ENCODE measurements around the gene HSF2BP. TPM values are rescaled to one million over a fixed set of nuclear protein-coding genes. Genes with fewer than 3 reads are reported as not detected.
"Not testable (repeated sequence)": the region's sequence is repeated elsewhere in the genome, so short reads cannot be mapped to it uniquely, and the experiment has no call there.

Gene HSF2BP
- total RNA-seq, 1 donor = 1.8 TPM

- H2AFZ ChIP-seq (ENCODE audit: low read length) = no peak overlapping the region
- no peaks in the 10 kb centered on the region for H3K27me3 ChIP-seq (ENCODE audit: insufficient read depth, low read length)
- no peak overlapping the region for H3K4me2 ChIP-seq (ENCODE audit: insufficient read depth, low read length)
- TF ChIP-seq CTCF (IDR thresholded peaks at IDR 0.05; ENCODE audit: extremely low read depth, low read depth, low read length) = no peak
- H3K79me2 ChIP-seq (ENCODE audit: insufficient read depth, low read length) = no peaks in the 10 kb centered on the region
- DNase-seq (ENCODE audit: insufficient read length, low spot score, missing footprints) = no peak
- H3K4me1 ChIP-seq (ENCODE audit: insufficient read depth, low read length) = peaks cover 53% of the 10 kb centered on the region
- H3K36me3 ChIP-seq (ENCODE audit: insufficient read depth, low read length) = no peaks in the 10 kb centered on the region
- no peak overlapping the region for H3K4me3 ChIP-seq (ENCODE audit: insufficient read depth, low read length)
- no peaks in the 10 kb centered on the region for H3K9me3 ChIP-seq (ENCODE audit: low read depth, low read length)
- no peaks in the 10 kb centered on the region for H4K20me1 ChIP-seq (ENCODE audit: insufficient read depth, low read length)
- H3K27ac ChIP-seq (ENCODE audit: low read depth, low read length) = peak overlapping the region; percentile 50
Measured at GRCh38 chr21:43597540-43598250, 61.6 kb downstream of the HSF2BP start.

DNA sequence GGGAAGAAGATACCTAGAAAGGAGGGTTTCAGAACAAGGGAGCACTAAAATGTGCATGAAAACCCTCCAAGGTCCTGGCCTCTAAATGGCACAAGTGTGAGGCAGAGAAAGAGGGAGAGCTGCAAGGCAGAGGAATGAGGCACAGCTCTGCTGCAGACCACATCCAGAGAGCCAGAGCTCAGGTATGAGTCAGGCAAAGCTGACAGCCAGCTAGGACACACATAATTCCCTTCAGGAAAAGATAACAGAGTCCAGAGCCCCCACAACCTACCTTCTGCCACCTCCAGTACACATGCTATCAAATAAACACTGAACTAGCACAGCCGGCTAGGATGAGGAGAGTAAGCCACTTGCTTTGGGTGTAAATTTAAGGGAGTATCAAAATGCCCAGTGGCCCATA, 62.2 kb downstream of the HSF2BP start:
- H3K9me3 ChIP-seq (ENCODE audit: low read depth, low read length) = no peaks in the 10 kb centered on the region
- H2AFZ ChIP-seq (ENCODE audit: low read length) = no peak overlapping the region
- H3K4me3 ChIP-seq (ENCODE audit: insufficient read depth, low read length) = no peak overlapping the region
- H3K27me3 ChIP-seq (ENCODE audit: insufficient read depth, low read length) = no peaks in the 10 kb centered on the region
- no peak overlapping the region for H3K4me2 ChIP-seq (ENCODE audit: insufficient read depth, low read length)
- DNase-seq (ENCODE audit: insufficient read length, low spot score, missing footprints) = no peak
- no peaks in the 10 kb centered on the region for H3K79me2 ChIP-seq (ENCODE audit: insufficient read depth, low read length)
- TF ChIP-seq CTCF (IDR thresholded peaks at IDR 0.05; ENCODE audit: extremely low read depth, low read depth, low read length) = no peak
- no peaks in the 10 kb centered on the region for H3K36me3 ChIP-seq (ENCODE audit: insufficient read depth, low read length)
- no peaks in the 10 kb centered on the region for H4K20me1 ChIP-seq (ENCODE audit: insufficient read depth, low read length)
- peak overlapping the region; percentile 50 for H3K27ac ChIP-seq (ENCODE audit: low read depth, low read length)
- peaks cover 47% of the 10 kb centered on the region for H3K4me1 ChIP-seq (ENCODE audit: insufficient read depth, low read length)

DNA sequence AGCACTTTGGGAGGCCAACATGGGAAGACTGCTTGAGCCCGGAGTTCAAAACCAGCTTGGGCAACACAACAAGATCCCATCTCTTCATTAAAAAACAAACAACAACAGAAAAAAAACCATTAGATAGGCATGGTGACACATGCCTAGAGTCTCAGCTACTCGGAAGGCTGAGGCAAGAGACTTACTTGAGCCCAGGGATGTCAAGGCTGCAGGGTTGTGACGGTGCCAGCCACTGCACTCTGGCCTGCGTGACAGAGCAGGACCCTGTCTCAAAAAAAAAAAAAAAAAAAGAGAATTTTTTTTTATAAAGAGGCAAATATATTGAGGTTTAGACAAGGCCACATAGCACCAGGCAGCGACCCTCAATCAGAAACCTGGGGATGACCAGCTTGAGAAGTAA, 62.7 kb downstream of the HSF2BP start:
- Histone ChIP-seq H4K20me1 (ENCODE audit: insufficient read depth, low read length) (no peaks in the 10 kb centered on the region), H3K4me3 (ENCODE audit: insufficient read depth, low read length) (no peak overlapping the region), H3K36me3 (ENCODE audit: insufficient read depth, low read length) (no peaks in the 10 kb centered on the region), H3K4me1 (ENCODE audit: insufficient read depth, low read length) (peaks cover 51% of the 10 kb centered on the region), H2AFZ (ENCODE audit: low read length) (no peak overlapping the region), H3K9me3 (ENCODE audit: low read depth, low read length) (no peaks in the 10 kb centered on the region), H3K27me3 (ENCODE audit: insufficient read depth, low read length) (no peaks in the 10 kb centered on the region), H3K79me2 (ENCODE audit: insufficient read depth, low read length) (no peaks in the 10 kb centered on the region), H3K27ac (ENCODE audit: low read depth, low read length) (no peak overlapping the region), H3K4me2 (ENCODE audit: insufficient read depth, low read length) (no peak overlapping the region)
- no peak for TF ChIP-seq CTCF (IDR thresholded peaks at IDR 0.05; ENCODE audit: extremely low read depth, low read depth, low read length)
- DNase-seq (ENCODE audit: insufficient read length, low spot score, missing footprints) = no peak

DNA sequence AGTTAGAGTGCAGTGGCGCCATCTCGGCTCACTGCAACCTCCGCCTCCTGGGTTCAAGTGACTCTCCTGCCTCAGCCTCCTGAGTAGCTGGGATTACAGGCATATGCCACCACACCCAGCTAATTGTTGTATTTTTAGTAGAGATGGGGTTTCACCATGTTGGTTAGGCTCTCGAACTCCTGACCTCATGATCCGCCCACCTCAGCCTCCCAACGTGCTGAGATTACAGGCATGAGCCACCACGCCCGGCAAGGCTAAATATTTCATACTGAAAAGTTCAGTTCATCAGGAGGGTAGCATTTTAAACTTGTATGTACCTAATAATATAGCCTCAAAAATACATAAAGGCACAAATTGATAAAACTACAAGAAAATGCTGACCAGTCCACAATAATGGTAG, 63.5 kb downstream of the HSF2BP start:
- H4K20me1 ChIP-seq (ENCODE audit: insufficient read depth, low read length); H3K27ac ChIP-seq (ENCODE audit: low read depth, low read length); H3K9me3 ChIP-seq (ENCODE audit: low read depth, low read length); H2AFZ ChIP-seq (ENCODE audit: low read length); H3K4me2 ChIP-seq (ENCODE audit: insufficient read depth, low read length); H3K36me3 ChIP-seq (ENCODE audit: insufficient read depth, low read length); H3K79me2 ChIP-seq (ENCODE audit: insufficient read depth, low read length); H3K27me3 ChIP-seq (ENCODE audit: insufficient read depth, low read length); DNase-seq (ENCODE audit: insufficient read length, low spot score, missing footprints); H3K4me3 ChIP-seq (ENCODE audit: insufficient read depth, low read length): not testable (repeated sequence)
- peaks cover 49% of the 10 kb centered on the region for H3K4me1 ChIP-seq (ENCODE audit: insufficient read depth, low read length)

Data from osteoblast (primary cell).